Left kidney (tissue), 2 donors: ENCODE measurements around the gene RARB. TPM values are rescaled to one million over a fixed set of nuclear protein-coding genes. Genes with fewer than 3 reads are reported as not detected.

Experiments
- DNase-seq: peaks from one replicate; pipeline ENCODE4 v3.0.0-alpha.2; 2013
- polyA plus RNA-seq: library from polyadenylated mRNA; unstranded; fragments of 120-200 nt; gene quantifications from one replicate; pipeline ENCODE4 v1.2.1, GENCODE V29; 2013; ENCODE audit not compliant: insufficient read length

RARB gene
- polyA plus RNA-seq, 1 donor: 50.7 TPM

DNA sequence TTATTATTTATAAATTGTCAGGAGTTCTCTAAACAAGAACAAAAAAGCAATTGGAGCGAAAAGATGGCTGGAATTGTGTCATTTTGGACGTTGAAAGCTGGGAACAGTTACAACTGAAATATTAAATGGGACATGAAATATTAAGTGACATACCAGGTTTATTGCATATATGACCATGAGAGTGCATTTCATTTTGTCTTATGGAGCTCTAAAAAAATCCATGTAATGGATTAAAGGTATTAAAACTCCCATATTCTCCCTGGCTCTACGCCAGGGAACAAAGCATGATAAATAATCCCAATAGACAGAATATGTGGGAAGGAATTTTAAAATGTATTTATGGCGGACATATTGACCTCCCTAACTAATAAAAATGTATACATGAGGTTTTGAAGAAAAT is 17.7 kb downstream of the RARB start:
- DNase-seq: no peak

GRCh38 chr3:25447285-25447684 is 19.2 kb downstream of the RARB start:
- DNase-seq: no peak

GRCh38 chr3:25447925-25448324 is 19.9 kb downstream of the RARB start:
- DNase-seq: no peak

GRCh38 chr3:25448750-25449692 is 21.0 kb downstream of the RARB start:
- peak; percentile 63 for DNase-seq

DNA sequence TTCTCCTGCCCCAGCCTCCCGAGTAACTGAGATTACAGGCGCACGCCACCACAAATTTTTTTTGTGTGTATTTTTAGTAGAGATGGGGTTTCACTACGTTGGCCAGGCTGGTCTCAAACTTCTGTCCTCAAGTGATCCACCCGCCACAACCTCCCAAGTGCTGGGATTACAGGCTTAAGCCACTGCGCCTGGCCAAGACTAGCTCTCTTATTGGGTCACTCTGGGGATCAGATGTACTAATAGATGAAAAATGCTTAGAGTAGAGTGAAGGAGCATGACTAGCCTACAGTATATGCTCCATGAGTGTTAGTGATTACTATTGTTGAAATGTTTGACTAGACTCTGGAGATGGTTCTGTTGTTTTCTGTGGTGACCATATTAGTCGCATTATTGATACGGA is 21.8 kb downstream of the RARB start:
- DNase-seq: no peak

DNA sequence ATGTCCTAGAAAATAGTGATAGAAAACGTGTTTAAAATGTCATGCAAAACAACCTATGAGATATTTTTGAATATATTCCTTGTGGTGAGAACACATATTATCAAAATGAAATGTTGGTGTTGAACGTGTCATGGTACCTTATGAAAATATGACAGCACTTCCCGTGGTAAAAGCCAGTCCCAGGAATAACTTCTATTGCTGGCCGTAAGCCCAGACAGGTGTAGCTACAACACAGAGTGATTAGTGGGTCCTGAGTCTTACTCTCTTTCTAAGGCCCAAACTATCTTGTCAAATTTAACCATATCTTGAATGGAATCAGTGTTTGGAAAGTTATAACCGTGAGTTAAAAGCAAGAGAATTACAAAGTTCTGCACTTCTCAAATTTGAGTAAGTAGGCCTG is 24.1 kb downstream of the RARB start:
- no peak for DNase-seq

DNA sequence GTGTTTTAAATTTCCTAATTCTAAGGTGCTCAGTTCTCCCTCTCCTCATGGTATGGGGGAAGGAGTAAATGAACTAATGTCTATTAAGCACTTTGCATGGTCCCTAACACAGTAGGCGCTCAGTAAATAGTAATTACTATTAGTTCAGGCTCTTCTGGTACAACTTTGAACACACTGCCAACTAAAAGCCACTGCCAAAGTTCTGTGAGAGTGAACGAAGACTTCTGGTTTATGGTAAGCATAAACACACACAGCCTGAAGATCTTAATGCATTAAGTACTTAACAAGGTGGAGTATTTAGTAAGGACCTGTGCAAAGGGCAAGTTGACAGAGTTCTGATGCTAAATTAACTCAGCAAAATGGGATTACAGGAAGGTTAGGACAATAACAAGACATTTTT is 24.7 kb downstream of the RARB start:
- no peak for DNase-seq

DNA sequence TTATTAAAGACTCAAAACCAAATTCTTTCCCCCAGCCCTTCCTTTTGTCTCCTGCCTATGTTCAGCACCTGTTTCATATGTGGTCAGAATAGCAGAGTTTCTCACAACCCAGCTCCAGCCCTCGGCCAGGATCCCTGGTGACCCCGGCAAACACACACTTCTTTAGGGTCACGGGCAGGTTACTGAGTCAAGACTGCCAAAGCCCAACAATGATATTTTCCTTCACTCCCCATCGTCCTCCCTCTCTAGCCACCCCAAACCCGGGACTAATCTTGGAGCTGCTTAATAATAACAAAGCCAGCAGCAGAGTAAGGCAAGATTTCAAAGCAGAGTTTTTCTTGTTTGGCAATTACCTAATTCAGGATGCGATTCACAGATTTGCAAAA is 25.5 kb downstream of the RARB start:
- DNase-seq: no peak

GRCh38 chr3:25454005-25454927 is 26.2 kb downstream of the RARB start:
- no peak for DNase-seq

DNA sequence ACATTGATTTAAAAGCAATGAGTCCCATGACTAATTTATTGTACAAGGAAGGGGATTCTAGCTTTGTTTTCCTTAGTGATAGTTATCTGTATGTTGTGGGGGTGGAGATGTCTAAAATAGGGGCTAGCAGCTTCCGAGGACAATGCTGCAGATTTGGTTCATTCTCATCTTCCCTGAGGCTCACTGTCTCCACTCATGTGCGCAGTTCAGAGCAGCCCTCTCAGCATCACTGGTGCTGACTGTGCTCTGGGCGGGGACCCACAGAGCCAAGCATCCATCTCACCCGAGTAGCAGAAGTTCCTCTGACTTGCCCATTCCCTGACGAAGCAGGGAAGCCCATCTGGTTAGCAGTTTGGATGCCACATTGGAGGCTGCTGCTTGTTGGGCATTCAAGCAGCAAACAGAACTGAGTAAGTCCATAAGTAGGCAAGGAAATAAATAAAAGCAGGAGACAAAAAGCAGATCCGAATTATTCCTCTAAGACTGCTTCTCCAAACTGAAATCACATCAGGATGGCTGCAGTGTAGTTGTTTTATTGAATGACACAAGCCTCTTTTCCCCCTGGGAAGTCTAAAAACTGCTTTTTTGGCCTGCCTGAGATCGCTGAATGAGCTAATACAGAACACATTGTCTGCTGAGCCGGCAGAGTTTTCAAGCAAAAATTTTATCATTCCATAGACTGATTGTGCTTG is 27.5 kb downstream of the RARB start:
- DNase-seq: no peak

DNA sequence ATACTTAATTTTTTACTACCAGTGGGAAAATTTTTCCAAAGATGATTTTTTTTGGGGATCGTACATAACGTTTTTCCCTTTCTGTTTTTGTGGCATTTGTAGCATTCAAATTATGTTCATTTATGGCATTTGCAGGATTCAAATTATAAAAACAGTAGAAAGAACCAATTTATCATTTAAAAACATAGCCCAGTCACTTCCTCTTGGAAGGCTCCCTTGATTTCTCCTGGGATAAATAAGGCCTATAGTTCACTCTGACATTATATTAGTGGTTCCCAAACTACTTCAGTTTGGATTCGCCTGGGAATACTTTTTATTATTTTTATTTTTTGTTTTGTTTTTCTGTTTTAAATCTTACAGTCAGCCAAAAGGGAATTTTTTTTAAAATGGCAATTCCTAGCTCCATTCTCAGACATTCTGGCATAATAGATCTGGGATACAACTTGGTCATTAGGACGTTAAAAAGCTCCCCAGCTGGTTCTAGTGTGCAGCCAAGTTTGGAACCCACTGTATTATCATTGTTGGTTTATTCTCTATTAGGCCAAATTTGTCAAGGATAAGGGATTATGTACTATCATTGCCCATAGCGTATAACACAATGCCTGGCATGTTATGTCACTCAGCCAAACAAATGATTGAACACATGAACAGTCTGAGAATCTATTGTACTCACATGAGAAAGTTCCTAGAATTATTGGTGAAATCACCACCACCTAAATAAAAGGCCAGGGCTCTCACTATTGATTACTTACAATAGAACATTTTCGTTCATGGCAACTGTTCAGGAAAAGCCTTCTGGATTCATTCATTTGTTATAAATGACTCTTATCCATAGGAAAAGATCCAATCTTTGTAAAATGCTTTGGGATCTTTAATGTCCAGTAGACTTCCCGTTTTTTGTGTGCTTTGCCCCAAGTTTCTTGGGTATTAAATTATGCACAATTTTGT is 28.9 kb downstream of the RARB start:
- DNase-seq: no peak

- no peak for DNase-seq
These were observed 29.8 kb downstream of the RARB start for GRCh38 chr3:25457671-25458419.

DNA sequence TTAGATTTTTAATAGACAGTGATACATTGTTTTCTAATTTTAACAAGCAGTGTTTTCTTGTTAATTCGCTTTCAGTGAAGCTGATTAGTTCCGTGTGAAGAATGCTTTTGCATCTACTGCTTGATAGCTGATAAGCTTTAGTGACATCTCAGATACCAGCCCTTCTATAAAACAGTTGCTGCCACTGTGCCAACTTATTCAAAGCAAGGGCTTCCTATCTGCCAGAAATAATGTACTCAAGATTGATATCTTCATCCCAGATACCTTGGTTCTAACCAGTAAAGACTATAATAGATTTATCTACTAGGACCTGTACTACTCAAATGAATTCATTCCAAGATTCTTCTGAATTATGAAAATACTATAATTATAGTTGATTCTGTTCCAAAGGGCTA is 30.4 kb downstream of the RARB start:
- no peak for DNase-seq

- DNase-seq: no peak
These were observed 32.7 kb downstream of the RARB start for GRCh38 chr3:25460751-25461150.

DNA sequence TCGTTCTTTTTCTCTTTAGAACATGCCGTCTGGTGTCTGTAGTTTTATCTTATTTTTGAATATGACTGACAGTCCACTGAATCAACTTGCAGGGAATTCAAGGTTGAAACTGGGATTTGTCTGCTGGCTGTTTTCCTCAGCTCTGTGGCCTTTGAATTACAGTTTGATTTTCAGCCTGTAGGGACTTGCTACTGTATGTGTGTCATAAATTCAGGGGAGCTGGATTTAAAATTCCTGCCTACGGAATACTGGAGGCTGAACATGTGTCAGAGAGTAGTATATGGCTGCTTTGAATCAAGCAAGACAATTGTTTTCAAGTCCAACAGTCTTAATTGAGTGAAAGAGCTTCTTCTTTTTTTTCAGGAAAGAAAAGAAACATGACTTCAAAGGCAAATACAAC is 33.9 kb downstream of the RARB start:
- DNase-seq: no peak

GRCh38 chr3:25462495-25462894 is 34.4 kb downstream of the RARB start:
- no peak for DNase-seq

GRCh38 chr3:25463836-25464418 is 35.9 kb downstream of the RARB start:
- no peak for DNase-seq

DNA sequence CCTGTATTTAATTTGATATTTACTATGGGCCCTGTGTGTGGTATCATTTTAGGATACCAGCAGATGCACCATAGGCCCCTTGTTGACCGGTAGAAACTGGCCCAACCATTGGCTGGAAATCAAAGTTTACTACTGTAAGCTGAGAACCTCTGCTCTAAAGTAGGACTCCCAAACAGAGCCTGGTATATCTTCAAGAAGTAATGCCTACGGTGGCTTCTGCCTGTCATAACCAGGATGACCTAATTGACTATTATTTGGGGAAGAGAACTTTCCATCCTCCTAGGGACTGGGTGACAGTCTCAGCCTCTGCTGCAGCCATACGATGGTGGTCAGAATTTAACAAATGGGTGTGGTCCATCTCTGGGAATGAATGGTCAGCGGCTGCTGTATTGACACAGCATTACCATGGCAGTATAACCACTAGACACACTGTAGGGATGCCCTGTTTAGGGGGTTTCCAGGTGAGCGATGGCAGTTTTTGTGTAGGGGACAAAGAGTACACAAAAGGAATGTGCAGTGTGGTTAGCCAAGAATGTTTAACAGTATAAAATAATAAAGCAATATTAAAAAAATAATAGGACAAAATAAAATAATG is 37.3 kb downstream of the RARB start:
- DNase-seq: no peak

DNA sequence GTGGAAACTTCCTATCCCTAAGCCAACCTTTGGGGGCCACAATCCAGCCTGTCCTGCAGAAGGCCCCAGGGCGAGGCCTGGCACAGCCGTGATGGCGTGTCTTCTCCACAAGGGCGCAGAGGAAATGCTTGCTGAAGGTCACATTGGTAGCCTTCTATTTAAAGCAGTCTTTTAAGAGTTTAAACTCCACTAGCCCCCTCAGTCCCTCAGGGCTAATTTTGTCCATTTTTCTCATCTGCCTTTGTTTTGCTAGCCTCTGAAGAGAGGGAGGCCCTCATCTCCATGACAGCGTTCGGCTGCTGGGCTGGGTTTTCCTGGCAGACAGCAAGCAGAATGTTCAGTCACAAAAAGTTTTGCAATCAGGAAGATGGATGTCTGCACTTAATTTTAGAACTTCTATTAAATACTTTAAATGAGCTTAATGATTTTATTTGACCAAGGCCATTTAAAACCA is 40.8 kb downstream of the RARB start:
- DNase-seq: peak; percentile 68

- DNase-seq: no peak
These were observed 41.5 kb downstream of the RARB start for GRCh38 chr3:25469558-25469957.
